Kidney epithelial cell (primary cell): ENCODE results near the gene MAPK14. TPM values are rescaled to one million over a fixed set of nuclear protein-coding genes. Genes with fewer than 3 reads are reported as not detected.

Experiments used
- DNase-seq: peaks from one replicate; pipeline ENCODE4 v3.0.0-alpha.2; 2010; ENCODE audit warnings: low read depth
- H3K27me3 ChIP-seq: 2 replicates; pipeline ENCODE4 v1.6.0; 2011; ENCODE audit warnings: low read length; ENCODE audit not compliant: control insufficient read depth, insufficient read depth
- H3K36me3 ChIP-seq: 2 replicates; pipeline ENCODE4 v1.5.1; 2011; ENCODE audit warnings: low read length; ENCODE audit not compliant: control insufficient read depth, insufficient read depth
- H3K4me3 ChIP-seq: 2 replicates; pipeline ENCODE4 v1.5.1; 2011; ENCODE audit warnings: low read depth, mild to moderate bottlenecking, control low read depth, low read length
- CTCF ChIP-seq: IDR thresholded peaks from 2 replicates; pipeline ENCODE4 v1.5.1; 2011; ENCODE audit warnings: mild to moderate bottlenecking, moderate library complexity, low read length, control low read depth, inconsistent platforms; ENCODE audit not compliant: insufficient read depth, poor library complexity, severe bottlenecking
- total RNA-seq: library from RNA; depleted of rRNA; stranded (reverse); fragments of >200 nt; gene quantifications from 2 replicates; pipeline ENCODE4 v1.2.3, GENCODE V29; 2015

Gene MAPK14
- total RNA-seq, 1 donor from 2014 or later = 35.9 TPM

- no peak overlapping the region for H3K4me3 ChIP-seq
- no peak for TF ChIP-seq CTCF
- no peaks in the 10 kb centered on the region for H3K27me3 ChIP-seq
- DNase-seq = no peak
- H3K36me3 ChIP-seq = no peaks in the 10 kb centered on the region
Observed at GRCh38 chr6:36015666-36016065, 11.9 kb upstream of the MAPK14 start.

GRCh38 chr6:36018339-36018738, 9.3 kb upstream of the MAPK14 start:
- no peak for DNase-seq
- no peaks in the 10 kb centered on the region for H3K36me3 ChIP-seq
- TF ChIP-seq CTCF = no peak
- no peaks in the 10 kb centered on the region for H3K27me3 ChIP-seq
- no peak overlapping the region for H3K4me3 ChIP-seq

- no peaks in the 10 kb centered on the region for H3K27me3 ChIP-seq
- no peak for TF ChIP-seq CTCF
- H3K36me3 ChIP-seq = no peaks in the 10 kb centered on the region
- DNase-seq = no peak
- no peak overlapping the region for H3K4me3 ChIP-seq
Observed at GRCh38 chr6:36019167-36019566, 8.4 kb upstream of the MAPK14 start.

GRCh38 chr6:36020154-36020553, 7.5 kb upstream of the MAPK14 start:
- DNase-seq = no peak

GRCh38 chr6:36023996-36024795, 3.4 kb upstream of the MAPK14 start, which contains the start of gene SLC26A8:
Gene SLC26A8 (minus strand): TSS chr6:36024641. CDS start chr6:36019707, 4,934 bp downstream.
- Histone ChIP-seq H3K27me3 (no peaks in the 10 kb centered on the region), H3K36me3 (no peaks in the 10 kb centered on the region), H3K4me3 (peak within 1 kb of the TSS; percentile 15)
- DNase-seq = no peak
- no peak for TF ChIP-seq CTCF

More at GRCh38 chr6:36020154-36020553, 7.5 kb upstream of the MAPK14 start:
- no peak for TF ChIP-seq CTCF
- H3K27me3 ChIP-seq = no peaks in the 10 kb centered on the region
- no peak overlapping the region for H3K4me3 ChIP-seq
- H3K36me3 ChIP-seq = no peaks in the 10 kb centered on the region

- no peak for DNase-seq
- H3K4me3 ChIP-seq = no peak overlapping the region
- no peaks in the 10 kb centered on the region for H3K27me3 ChIP-seq
- no peaks in the 10 kb centered on the region for H3K36me3 ChIP-seq
- TF ChIP-seq CTCF = no peak
Observed at GRCh38 chr6:36025260-36025931, 2.2 kb upstream of the MAPK14 start.
